Right renal cortex interstitium (tissue), 3 donors: ENCODE measurements around the gene MPP3. TPM values are rescaled to one million over a fixed set of nuclear protein-coding genes. Genes with fewer than 3 reads are reported as not detected.

Experiments used
- DNase-seq, 3 donors: peaks; one replicate each; pipeline ENCODE4 v3.0.0-alpha.2; 2013; ENCODE audit warnings: low read depth in 3 of 3, low spot score in 2 of 3
- polyA plus RNA-seq, 3 donors: library from polyadenylated mRNA; unstranded; fragments of 120-200 nt; gene quantifications; one replicate each; pipeline ENCODE4 v1.2.1, GENCODE V29; 2013; ENCODE audit not compliant: insufficient read length in 3 of 3

MPP3 gene
- polyA plus RNA-seq, 3 donors: 6.3 to 8.0 (median 6.7) TPM

- no peak for DNase-seq
These were observed 7.9 kb upstream of the MPP3 start for GRCh38 chr17:43840814-43841213.

- no peak for DNase-seq
These were observed 6.7 kb upstream of the MPP3 start for GRCh38 chr17:43839670-43840108.

GRCh38 chr17:43834106-43834505 lies 1.2 kb upstream of the MPP3 start:
- DNase-seq: no peak

- no peak for DNase-seq
These were observed 574 bp downstream of the MPP3 start for GRCh38 chr17:43832168-43832975.

- DNase-seq: no peak
These were observed 1.3 kb downstream of the MPP3 start for GRCh38 chr17:43831633-43832032.

GRCh38 chr17:43830510-43831140 lies 2.3 kb downstream of the MPP3 start:
- DNase-seq: no peak

- DNase-seq: no peak
These were observed 3.2 kb downstream of the MPP3 start for GRCh38 chr17:43829738-43830137.

- DNase-seq: no peak
These were observed 5.3 kb downstream of the MPP3 start for GRCh38 chr17:43827596-43827995.

GRCh38 chr17:43826206-43826605 lies 6.7 kb downstream of the MPP3 start:
- no peak for DNase-seq

- no peak for DNase-seq
These were observed 7.4 kb downstream of the MPP3 start for GRCh38 chr17:43825567-43825966.

GRCh38 chr17:43823350-43824084 lies 9.4 kb downstream of the MPP3 start:
- DNase-seq: no peak

- DNase-seq: no peak
These were observed 10.3 kb downstream of the MPP3 start for GRCh38 chr17:43822570-43823190.

- DNase-seq: no peak
These were observed 12.2 kb downstream of the MPP3 start for GRCh38 chr17:43820759-43821158.

GRCh38 chr17:43818966-43819365 lies 14.0 kb downstream of the MPP3 start:
- no peak for DNase-seq

- DNase-seq: no peak
These were observed 15.1 kb downstream of the MPP3 start for GRCh38 chr17:43817826-43818225.

GRCh38 chr17:43816336-43817320 lies 16.3 kb downstream of the MPP3 start:
- DNase-seq: no peak

- DNase-seq: no peak
These were observed 18.2 kb downstream of the MPP3 start for GRCh38 chr17:43814714-43815113.

- DNase-seq: no peak
These were observed 18.9 kb downstream of the MPP3 start for GRCh38 chr17:43814026-43814425.

GRCh38 chr17:43813386-43813785 lies 19.6 kb downstream of the MPP3 start:
- DNase-seq: no peak
